ENCODE data around the gene KRTAP2-1. TPM values are rescaled to one million over a fixed set of nuclear protein-coding genes. Genes with fewer than 3 reads are reported as not detected.
"Not testable (repeated sequence)": the region's sequence is repeated elsewhere in the genome, so short reads cannot be mapped to it uniquely, and the experiment has no call there.

KRTAP2-1 gene
- total and polyA plus RNA-seq, 9 donors, result not detected

DNA sequence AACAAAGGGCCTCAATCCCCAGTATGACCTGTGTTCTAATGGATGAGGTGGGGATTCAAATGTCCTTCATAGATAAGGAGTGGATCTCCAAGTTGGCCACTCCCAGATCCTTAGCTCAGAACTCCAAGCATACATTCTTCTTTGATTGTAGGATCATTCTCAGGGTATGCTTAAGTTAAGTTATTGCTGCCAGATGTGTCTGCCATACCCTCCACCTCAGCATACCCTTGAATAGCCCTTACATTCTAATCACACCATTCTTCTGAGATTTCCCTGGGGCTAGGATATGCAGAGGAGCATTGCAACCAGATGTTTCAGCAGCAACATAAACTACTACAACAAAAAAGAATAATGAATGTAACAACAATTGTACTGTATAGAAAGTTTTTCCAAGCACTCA, 20.2 kb upstream of the KRTAP2-1 start:
- DNase-seq, result no peak
- intact Hi-C loops (cut with DNase I), result no loop called here
- H3K4me1 ChIP-seq (ENCODE audit: insufficient read depth), result no peaks in the 10 kb centered on the region
- no peak overlapping the region for H3K4me3 ChIP-seq
- H3K36me3 ChIP-seq, result no peaks in the 10 kb centered on the region
- TF ChIP-seq CTCF (IDR thresholded peaks at IDR 0.05) (no peak), POLR2A (IDR thresholded peaks at IDR 0.05) (no peak), EP300 (IDR thresholded peaks at IDR 0.05) (no peak)
- H3K9me3 ChIP-seq, result no peaks in the 10 kb centered on the region
- H3K27ac ChIP-seq, result no peak overlapping the region
- H3K27me3 ChIP-seq, result no peaks in the 10 kb centered on the region

DNA sequence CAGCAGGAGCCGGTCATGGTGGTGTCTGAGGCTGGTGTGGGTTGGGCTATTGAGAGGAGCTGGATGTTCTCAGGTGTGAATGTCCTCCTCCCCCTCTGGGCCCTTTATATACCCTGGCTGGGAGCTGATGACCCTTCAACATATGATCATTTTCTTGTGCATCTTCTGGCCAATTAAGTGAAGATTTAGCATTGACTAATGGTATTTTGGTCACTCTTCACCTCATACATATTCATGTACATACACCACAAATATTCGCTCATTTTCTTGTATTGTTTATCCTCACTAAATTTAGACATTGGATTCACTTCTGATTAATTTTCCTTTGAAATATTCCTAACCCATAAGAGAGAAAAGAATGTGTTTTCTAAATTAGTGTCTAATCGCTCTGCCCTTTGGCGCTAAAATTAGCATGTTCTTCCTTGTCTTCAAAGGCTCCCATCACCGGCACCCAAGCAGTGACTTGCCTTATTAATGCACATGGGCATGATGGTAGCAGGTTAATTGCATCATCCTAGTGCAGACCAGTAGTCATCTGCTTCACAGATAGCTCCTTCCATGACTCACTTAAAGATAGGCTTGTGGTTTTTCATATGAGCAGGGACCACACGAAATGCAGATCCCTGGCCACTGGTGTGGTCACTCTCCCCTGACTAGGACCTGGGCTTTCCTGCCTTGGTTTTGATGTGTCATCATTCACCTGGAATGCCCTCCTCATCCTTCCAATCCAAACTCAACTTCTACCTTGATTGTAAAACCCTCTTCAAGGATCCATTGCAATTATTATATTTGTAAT, 18.9 kb upstream of the KRTAP2-1 start, which contains the start of gene KRTAP2-4:
Gene KRTAP2-4, minus strand, starts transcription at position 51 of the 796 bp plus-strand sequence. Its CDS starts 34 bp downstream, at position 17.
- Histone ChIP-seq H3K9me3 (no peaks in the 10 kb centered on the region), H3K4me3 (no peak within 1 kb of the TSS), H3K27me3 (no peaks in the 10 kb centered on the region), H3K4me1 (ENCODE audit: insufficient read depth) (no peaks in the 10 kb centered on the region), H3K27ac (no peak within 1 kb of the TSS), H3K36me3 (no peaks in the 10 kb centered on the region)
- DNase-seq, result no peak
- TF ChIP-seq POLR2A (IDR thresholded peaks at IDR 0.05), result no peak
- 85 to 90% (median 85%) methylated on average over 6 of the region's 6 CpGs for WGBS, 3 donors
- intact Hi-C loops (cut with DNase I), result no loop called here

DNA sequence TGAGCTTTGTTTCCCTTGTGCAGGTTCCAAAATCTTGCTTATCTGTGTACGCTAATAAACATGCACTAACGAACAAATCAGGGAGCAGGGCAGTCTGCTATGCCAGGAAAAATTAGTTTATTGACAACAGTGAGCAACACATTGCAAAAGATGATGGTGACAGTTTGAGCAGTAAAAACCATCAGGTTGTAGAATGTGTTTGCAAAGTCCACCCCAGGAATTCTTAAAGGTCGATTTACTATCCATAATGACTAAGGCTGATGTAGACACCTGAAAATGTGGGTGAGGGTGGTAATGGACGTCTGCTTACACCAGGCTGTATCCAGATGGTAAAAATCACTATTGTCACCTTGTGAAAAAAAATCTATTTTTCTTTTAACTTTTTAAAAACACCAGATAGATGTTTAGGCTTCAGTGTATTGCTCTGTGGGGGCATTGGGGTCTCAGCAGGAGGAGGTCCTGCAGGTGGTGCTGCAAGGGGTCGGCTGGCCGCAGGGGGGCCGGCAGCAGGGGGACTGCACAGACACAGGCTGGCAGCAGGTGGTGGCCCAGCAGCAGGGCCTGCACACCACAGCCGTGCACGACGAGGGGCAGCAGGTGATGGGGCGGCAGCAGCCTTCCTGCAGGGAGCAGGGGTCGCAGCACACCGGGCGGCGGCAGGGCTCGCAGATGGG, 18.0 kb upstream of the KRTAP2-1 start:
- 77 to 80% (median 80%) methylated on average over 7 of the region's 16 CpGs for WGBS, 3 donors
- H3K36me3 ChIP-seq; H3K4me1 ChIP-seq (ENCODE audit: insufficient read depth); DNase-seq; H3K9me3 ChIP-seq; H3K4me3 ChIP-seq; intact Hi-C loops (cut with DNase I); H3K27ac ChIP-seq; H3K27me3 ChIP-seq: not testable (repeated sequence)

DNA sequence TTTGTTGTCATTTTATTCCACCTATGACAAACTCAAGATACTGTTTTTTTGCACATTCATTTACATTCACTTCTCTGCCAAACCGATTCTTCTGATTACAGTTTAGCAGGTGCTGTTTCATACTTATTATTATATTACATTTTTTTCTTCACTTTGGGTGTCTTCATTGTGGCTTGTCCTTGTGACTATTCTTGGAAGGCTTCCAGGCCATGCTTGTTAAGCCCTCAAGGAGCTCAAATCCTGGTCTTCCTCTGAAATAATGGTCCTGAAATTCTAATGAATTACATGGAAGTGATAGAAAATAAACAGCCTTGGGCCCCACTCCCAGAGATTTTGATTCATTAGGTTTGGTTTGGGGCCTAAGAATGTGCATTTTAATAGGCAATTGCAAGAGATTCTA, 17.2 kb upstream of the KRTAP2-1 start:
- no peak for TF ChIP-seq POLR2A (IDR thresholded peaks at IDR 0.05)
- no peak for TF ChIP-seq EP300 (IDR thresholded peaks at IDR 0.05)
- H3K4me1 ChIP-seq (ENCODE audit: insufficient read depth), result peaks cover 2% of the 10 kb centered on the region
- H3K27ac ChIP-seq, result no peak overlapping the region
- DNase-seq, result no peak
- H3K27me3 ChIP-seq, result no peaks in the 10 kb centered on the region
- 84 to 97% (median 87%) methylated on average over 1 of the region's 1 CpG for WGBS, 3 donors
- H3K9me3 ChIP-seq, result no peaks in the 10 kb centered on the region
- no peak overlapping the region for H3K4me3 ChIP-seq
- no peaks in the 10 kb centered on the region for H3K36me3 ChIP-seq
- intact Hi-C loops (cut with DNase I), result no loop called here

DNA sequence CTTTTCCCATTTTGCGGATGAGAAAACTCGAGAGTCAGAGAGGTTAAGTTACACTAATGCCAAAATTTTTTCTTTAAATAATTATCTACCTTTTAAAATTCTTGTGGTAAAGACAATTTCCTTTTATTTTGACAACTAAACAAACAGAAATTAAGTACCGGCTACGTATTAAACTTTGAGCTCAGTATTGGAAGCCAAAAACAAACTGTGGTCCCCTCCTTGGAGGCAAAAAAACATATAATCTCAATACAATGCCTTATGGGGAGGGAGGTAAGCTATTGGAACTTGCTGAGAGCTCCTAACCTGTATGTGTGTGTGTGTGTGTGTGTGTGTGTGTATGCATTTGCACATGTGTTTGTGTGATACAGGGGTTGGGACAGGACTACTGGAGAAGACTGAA, 16.3 kb upstream of the KRTAP2-1 start:
- Histone ChIP-seq H3K36me3 (no peaks in the 10 kb centered on the region), H3K9me3 (no peaks in the 10 kb centered on the region), H3K27ac (no peak overlapping the region), H3K4me1 (ENCODE audit: insufficient read depth) (peaks cover 2% of the 10 kb centered on the region), H3K4me3 (no peak overlapping the region), H3K27me3 (no peaks in the 10 kb centered on the region)
- DNase-seq, result no peak
- TF ChIP-seq CTCF (IDR thresholded peaks at IDR 0.05) (no peak), EP300 (IDR thresholded peaks at IDR 0.05) (no peak), POLR2A (IDR thresholded peaks at IDR 0.05) (no peak)
- intact Hi-C loops (cut with DNase I), result no loop called here
- 88 to 91% (median 91%) methylated on average over 4 of the region's 4 CpGs for whole genome bisulfite sequencing, 3 donors

GRCh38 chr17:41061964-41062363, 14.8 kb upstream of the KRTAP2-1 start:
- Histone ChIP-seq H3K36me3 (no peaks in the 10 kb centered on the region), H3K4me1 (ENCODE audit: insufficient read depth) (peaks cover 2% of the 10 kb centered on the region), H3K27me3 (no peaks in the 10 kb centered on the region), H3K27ac (no peak overlapping the region), H3K4me3 (no peak overlapping the region), H3K9me3 (no peaks in the 10 kb centered on the region)
- 9 to 20% (median 15%) methylated on average over 1 of the region's 1 CpG for WGBS, 3 donors
- DNase-seq, result no peak
- no peak for TF ChIP-seq POLR2A (IDR thresholded peaks at IDR 0.05)
- TF ChIP-seq EP300 (IDR thresholded peaks at IDR 0.05), result no peak
- TF ChIP-seq CTCF (IDR thresholded peaks at IDR 0.05), result no peak
- intact Hi-C loops (cut with DNase I), result no loop called here

Data from ovary (tissue), 9 donors.